Measurements from ENCODE around the gene CFAP65.

DNA sequence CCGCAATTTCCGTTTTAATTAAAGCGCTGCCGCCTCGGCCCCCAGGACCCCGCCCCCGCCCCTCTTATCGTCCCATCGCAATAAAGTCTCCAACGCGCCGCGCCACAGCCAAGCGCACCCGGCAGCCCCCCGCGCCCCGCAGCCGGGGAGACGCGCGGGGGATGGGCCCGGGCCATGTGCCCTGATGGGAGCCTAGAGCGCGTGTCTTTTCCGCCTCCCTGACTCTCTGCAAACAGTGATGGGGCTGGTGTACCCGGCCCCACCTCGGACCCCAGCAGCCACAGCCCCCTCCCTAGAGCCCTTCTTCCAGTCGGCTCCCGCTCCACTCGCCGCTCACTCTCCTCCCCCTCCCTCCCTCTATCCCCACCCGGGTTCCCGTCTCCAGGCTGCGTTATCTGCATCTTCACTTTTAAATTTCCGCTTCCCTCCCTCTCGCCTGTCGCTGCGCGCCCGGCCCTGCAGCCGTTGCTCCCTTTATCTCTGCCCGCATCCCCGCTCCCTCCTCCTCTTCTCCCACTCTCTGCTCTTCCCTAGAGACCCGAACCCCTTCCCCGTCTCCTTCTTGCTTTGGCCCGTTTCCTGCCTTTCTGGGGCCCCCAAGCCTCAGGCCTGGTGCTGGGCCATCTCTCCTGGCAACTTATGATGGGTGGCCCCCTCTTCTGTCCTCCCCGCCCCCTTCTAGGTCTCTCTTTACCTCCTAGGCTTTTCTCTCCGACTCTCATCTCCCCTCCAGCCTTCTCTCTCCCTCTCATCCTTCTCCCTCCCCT lies 55.8 kb downstream of the CFAP65 start:
- TF ChIP-seq, protein P1, sequence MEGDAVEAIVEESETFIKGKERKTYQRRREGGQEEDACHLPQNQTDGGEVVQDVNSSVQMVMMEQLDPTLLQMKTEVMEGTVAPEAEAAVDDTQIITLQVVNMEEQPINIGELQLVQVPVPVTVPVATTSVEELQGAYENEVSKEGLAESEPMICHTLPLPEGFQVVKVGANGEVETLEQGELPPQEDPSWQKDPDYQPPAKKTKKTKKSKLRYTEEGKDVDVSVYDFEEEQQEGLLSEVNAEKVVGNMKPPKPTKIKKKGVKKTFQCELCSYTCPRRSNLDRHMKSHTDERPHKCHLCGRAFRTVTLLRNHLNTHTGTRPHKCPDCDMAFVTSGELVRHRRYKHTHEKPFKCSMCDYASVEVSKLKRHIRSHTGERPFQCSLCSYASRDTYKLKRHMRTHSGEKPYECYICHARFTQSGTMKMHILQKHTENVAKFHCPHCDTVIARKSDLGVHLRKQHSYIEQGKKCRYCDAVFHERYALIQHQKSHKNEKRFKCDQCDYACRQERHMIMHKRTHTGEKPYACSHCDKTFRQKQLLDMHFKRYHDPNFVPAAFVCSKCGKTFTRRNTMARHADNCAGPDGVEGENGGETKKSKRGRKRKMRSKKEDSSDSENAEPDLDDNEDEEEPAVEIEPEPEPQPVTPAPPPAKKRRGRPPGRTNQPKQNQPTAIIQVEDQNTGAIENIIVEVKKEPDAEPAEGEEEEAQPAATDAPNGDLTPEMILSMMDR (IDR thresholded peaks at IDR 0.05 in 8 of 11, conservative IDR thresholded peaks at IDR 0.05 in 3 of 11) = no peak
- TF ChIP-seq POLR2AphosphoS5 (IDR thresholded peaks at IDR 0.05) (no peak), POLR2A (IDR thresholded peaks at IDR 0.05) (no peak)

Data from spleen (tissue), 7 donors.